Adrenal gland (tissue), 12 donors: ENCODE data around the gene PRDX2. TPM values are rescaled to one million over a fixed set of nuclear protein-coding genes. Genes with fewer than 3 reads are reported as not detected.
"Not testable (repeated sequence)": the region's sequence is repeated elsewhere in the genome, so short reads cannot be mapped to it uniquely, and the experiment has no call there.

Experiments
- DNase-seq, 7 donors: peaks; one replicate each; pipeline ENCODE4 v3.0.0-alpha.2; 2019 to 2020
- H3K27ac ChIP-seq, 5 donors: fragments of 200-600 bp; sonication (generic) in 4 of 5; 1 replicate in 3 of 5; 2 replicates in 2 of 5; pipeline versions ENCODE4 v1.5.1 to v1.8.0; 2016 to 2020; ENCODE audit warnings: mild to moderate bottlenecking in 1 of 5
- H3K27me3 ChIP-seq: fragments of 200-600 bp; 2 replicates; pipeline ENCODE4 v1.8.0; 2021
- H3K36me3 ChIP-seq, 2 donors: fragments of 200-600 bp; replicated peaks in 1 of 2; 1 replicate in 1 of 2; 2 replicates in 1 of 2; pipeline versions ENCODE4 v1.5.1 to v1.8.0; 2018 to 2022
- H3K4me1 ChIP-seq, 2 donors: fragments of 200-600 bp; replicated peaks in 1 of 2; 1 replicate in 1 of 2; 2 replicates in 1 of 2; pipeline versions ENCODE4 v1.5.1 to v1.8.0; 2018 to 2021
- H3K4me3 ChIP-seq, 4 donors: fragments of 200-600 bp; sonication (generic) in 3 of 4; one replicate each; pipeline ENCODE4 v1.5.1; 2016 to 2018
- H3K9me3 ChIP-seq, 3 donors: fragments of 200-600 bp; sonication (generic) in 1 of 3; replicated peaks in 1 of 3; 1 replicate in 2 of 3; 2 replicates in 1 of 3; pipeline versions ENCODE4 v1.5.1 to v1.8.0; 2016 to 2021
- POLR2A ChIP-seq, 2 donors: fragments of 450-650 bp; IDR thresholded peaks; one replicate each; pipeline ENCODE4 v1.6.1; 2017; ENCODE audit warnings: antibody characterized with exemption in 2 of 2, mild to moderate bottlenecking in 2 of 2, moderate library complexity in 1 of 2
- WGBS, 4 donors: extraction: QIAGEN DNeasy Blood & Tissue Kit in 2 of 4; methylation state at CpG; one replicate each; pipeline versions ENCODE4 v1.1.5 to v1.1.7; 2013 to 2017; 5-methylcytosine and 5-hydroxymethylcytosine counted together
- intact Hi-C, 2 donors: fragments of 100-400 bp; cut with DNase I; formaldehyde crosslinking; loops; one replicate each; pipeline versions ENCODE4 v1.14.1 to v1.15.0; 2022 to 2023
- polyA plus RNA-seq, 3 donors: library from polyadenylated mRNA; stranded (reverse); fragments of 200-250 nt in 2 of 3; fragments of 350-450 nt in 1 of 3; fragmentation: Illumina TruSeq in 1 of 3; extraction: RNeasy Lipid Tissue Mini Kit (QIAGEN cat#74804) in 1 of 3; gene quantifications; one replicate each; pipeline ENCODE4 v1.2.3, GENCODE V29; 2013 to 2014
- total RNA-seq, 9 donors: library from RNA; depleted of rRNA in 4 of 9; stranded (reverse); fragments of >200 nt in 4 of 9; fragments of 120-200 nt in 1 of 9; fragmentation: NEBNext Ultra II Directional in 1 of 9; extraction: Animal tissue kit (Norgen Biotek cat#: 25700) in 1 of 9; gene quantifications; one replicate each; pipeline versions ENCODE4 v1.1.0 to v1.2.4, GENCODE V29; 2013 to 2023
- TF ChIP-seq, protein P1 (sequence below), 6 experiments: fragments of 450-650 bp in 4 of 6; fragments of 200-600 bp in 2 of 6; sonication (generic) in 1 of 6; IDR thresholded peaks; 1 replicate in 5 of 6; 2 replicates in 1 of 6; pipeline versions ENCODE4 v1.5.1 to v1.8.0; 2016 to 2021; ENCODE audit warnings: antibody characterized with exemption in 6 of 6, mild to moderate bottlenecking in 2 of 6, moderate library complexity in 1 of 6
- donor health status: healthy with polysubstance abuse.
- donor health status: Bipolar disorder and iron deficiency.
- donor health status: DM: yes; HTN: yes; CAD: no.
- donor health status: DM: no; HTN: no; CAD: no.
- donor health status: DM: no; HTN: no; CAD: no.
- donor health status: DM: yes; HTN: yes; CAD: no.

Gene PRDX2
- total and polyA plus RNA-seq, 12 donors, result 146 to 1,660 (median 835) TPM

DNA sequence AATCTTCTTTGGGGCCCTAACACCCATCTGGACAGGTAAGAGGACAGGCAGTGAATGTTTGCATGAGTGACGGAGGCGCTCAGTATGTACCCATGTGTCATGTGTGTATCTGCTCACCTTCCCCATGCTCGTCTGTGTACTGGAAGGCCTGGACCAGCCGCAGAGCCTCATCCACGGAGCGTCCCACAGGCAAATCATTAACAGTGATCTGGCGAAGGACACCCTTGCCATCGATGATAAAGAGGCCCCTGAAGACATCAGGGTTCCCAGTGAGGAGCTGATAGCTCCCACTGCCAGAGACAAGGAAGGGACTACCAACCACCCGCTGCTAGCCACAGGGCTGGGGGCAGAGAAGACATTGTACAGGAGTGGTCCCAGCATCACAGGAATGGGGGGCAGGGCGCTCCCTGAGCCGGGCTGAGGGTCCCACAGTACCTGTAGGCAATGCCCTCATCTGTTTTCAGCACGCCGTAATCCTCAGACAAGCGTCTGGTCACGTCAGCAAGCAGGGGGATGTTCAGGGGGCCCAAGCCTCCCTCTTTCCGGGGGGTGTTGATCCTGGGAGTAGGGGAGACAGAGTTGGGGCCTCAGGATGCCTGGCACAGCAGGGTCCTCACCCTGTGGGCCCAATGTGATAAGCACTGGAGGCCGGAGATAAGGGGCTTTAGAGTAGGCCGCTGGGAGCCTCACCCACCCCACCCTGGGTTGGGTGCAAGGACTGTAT, 1.7 kb downstream of the PRDX2 start:
- Histone ChIP-seq H3K4me3 (no peak overlapping the region), H3K36me3 (peaks cover 0 to 30% of the 10 kb centered on the region in 2 donors), H3K4me1 (peaks cover 8 to 31% of the 10 kb centered on the region in 2 donors), H3K27me3 (no peaks in the 10 kb centered on the region), H3K27ac (peak overlapping the region in 2 of 5 donors; percentile 88), H3K9me3 (no peaks in the 10 kb centered on the region)
- TF ChIP-seq, protein P1, sequence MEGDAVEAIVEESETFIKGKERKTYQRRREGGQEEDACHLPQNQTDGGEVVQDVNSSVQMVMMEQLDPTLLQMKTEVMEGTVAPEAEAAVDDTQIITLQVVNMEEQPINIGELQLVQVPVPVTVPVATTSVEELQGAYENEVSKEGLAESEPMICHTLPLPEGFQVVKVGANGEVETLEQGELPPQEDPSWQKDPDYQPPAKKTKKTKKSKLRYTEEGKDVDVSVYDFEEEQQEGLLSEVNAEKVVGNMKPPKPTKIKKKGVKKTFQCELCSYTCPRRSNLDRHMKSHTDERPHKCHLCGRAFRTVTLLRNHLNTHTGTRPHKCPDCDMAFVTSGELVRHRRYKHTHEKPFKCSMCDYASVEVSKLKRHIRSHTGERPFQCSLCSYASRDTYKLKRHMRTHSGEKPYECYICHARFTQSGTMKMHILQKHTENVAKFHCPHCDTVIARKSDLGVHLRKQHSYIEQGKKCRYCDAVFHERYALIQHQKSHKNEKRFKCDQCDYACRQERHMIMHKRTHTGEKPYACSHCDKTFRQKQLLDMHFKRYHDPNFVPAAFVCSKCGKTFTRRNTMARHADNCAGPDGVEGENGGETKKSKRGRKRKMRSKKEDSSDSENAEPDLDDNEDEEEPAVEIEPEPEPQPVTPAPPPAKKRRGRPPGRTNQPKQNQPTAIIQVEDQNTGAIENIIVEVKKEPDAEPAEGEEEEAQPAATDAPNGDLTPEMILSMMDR (IDR thresholded peaks at IDR 0.05), result no peak
- 78 to 86% (median 81%) methylated on average over 8 to 18 of the region's 18 CpGs for WGBS, 4 donors
- intact Hi-C loops, result loop anchor here (5.0 kb wide), 3 partner anchors 33 to 42 kb away; no protein-coding TSS in a partner anchor
- peak in 2 of 7 donors; percentile 34 to 54 for DNase-seq

DNA sequence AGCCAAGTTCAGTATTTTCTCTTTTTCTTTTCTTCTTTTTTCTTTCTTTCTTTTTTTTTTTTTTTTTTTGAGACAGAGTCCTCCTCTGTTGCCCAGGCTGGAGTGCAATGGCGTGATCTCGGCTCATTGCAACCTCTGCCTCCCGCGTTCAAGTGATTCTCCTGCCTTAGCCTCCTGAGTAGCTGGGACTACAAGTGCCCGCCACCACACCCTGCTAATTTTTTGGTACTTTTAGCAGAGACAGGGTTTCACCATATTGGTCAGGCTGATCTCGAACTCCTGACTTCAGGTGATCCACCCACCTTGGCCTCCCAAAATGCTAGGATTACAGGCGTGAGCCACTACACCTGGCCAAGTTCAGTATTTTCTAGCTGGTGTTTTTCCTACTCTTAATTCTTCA, 4.0 kb downstream of the PRDX2 start:
- peaks cover 8 to 38% of the 10 kb centered on the region in 2 donors for H3K4me1 ChIP-seq
- peak in 1 of 7 donors; percentile 25 for DNase-seq
- H3K4me3 ChIP-seq, H3K27ac ChIP-seq, H3K9me3 ChIP-seq, H3K27me3 ChIP-seq: not testable (repeated sequence)
- intact Hi-C loops, result loop anchor here (2.0 to 5.0 kb wide), 2 partner anchors 21 to 35 kb away; no protein-coding TSS in a partner anchor
- peaks cover 0 to 30% of the 10 kb centered on the region in 2 donors for H3K36me3 ChIP-seq
- 95 to 96% (median 95%) methylated on average over 7 of the region's 7 CpGs for WGBS, 4 donors
- peak in 1 of 2 donors; percentile 3 for TF ChIP-seq POLR2A (IDR thresholded peaks at IDR 0.05)

DNA sequence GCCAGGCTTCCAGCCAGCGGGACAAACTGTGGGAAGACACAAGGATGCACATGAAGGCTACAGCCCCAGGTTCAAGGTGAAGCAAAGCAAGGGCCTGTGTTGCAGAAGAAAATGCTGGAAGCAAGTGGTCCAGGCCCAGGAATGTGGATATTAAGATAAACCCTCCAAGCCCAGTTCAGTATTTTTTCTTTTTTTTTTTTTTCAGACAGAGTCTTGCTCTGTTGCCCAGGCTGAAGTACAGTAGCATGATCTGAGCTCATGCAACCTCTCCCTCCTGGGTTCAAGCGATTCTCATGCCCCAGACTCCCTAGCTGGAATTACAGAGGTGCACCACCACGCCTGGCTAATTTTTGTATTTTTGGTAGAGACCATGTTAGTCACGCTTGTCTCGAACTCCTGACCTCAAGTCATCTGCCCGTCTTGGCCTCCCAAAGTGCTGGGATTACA, 4.4 kb downstream of the PRDX2 start:
- intact Hi-C loops, result loop anchor here (2.0 to 5.0 kb wide), 2 partner anchors 20 to 35 kb away; no protein-coding TSS in a partner anchor
- H3K27me3 ChIP-seq, result no peaks in the 10 kb centered on the region
- peaks cover 5 to 33% of the 10 kb centered on the region in 2 donors for H3K4me1 ChIP-seq
- WGBS, 4 donors, result 79 to 85% (median 83%) methylated on average over 6 of the region's 6 CpGs
- no peaks in the 10 kb centered on the region for H3K9me3 ChIP-seq
- H3K27ac ChIP-seq, result peak overlapping the region in 2 of 5 donors; percentile 9 to 75
- DNase-seq, result peak in 2 of 7 donors; percentile 31 to 54
- no peak overlapping the region for H3K4me3 ChIP-seq
- peaks cover 0 to 30% of the 10 kb centered on the region in 2 donors for H3K36me3 ChIP-seq
- TF ChIP-seq POLR2A (IDR thresholded peaks at IDR 0.05), result no peak
- TF ChIP-seq, protein P1 (IDR thresholded peaks at IDR 0.05), result no peak

DNA sequence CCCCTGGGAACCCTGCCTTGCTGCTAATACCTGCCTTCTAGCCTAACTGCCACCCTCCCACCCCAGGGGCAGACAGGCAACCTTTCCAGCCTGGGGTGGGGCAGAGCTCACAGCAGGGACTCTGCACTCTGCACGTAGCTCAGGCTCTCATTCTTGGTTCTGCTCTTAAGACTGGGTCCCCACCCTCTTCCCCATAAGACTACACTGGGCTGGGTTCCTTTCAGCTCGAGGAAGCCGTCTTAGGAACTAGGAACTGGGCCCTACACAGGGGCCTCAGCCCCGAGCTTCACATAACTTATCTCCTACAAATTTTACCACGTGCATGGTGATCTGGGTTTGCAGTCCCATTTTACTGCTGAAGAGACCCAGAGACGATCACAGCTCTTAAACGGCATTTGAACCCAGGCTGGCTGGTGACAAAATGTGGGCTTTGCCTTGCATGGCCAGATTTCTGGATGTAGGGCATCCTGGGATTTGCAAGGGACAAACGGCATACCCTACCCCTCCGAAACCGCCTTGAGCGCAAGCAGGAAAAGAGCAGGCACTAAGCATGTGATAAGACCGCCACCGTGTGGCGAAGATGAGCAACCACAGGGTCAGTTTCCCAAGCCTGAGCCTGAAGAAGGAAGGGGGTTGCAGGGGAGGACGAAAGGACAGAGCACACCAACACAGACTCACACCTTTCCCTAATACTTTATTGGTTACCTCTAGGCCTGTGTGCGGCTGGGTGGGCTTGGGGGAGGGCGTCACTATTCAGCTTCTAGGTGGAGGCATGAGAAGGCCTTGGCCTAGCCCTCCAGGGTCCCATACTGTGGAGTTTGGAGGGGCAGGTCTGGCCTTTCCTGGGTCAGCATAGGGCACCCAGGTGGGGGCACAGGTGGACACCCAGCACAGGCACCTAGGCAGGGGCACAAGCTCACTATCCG, 5.2 kb downstream of the PRDX2 start:
- peak; percentile 77 to 91 (median 84) for DNase-seq
- Histone ChIP-seq H3K4me3 (no peak overlapping the region), H3K9me3 (no peaks in the 10 kb centered on the region)

More for the DNA sequence above, 5.2 kb downstream of the PRDX2 start:
- 6 to 7% (median 6%) methylated on average over 16 to 18 of the region's 18 CpGs for WGBS, 4 donors
- Histone ChIP-seq H3K27me3 (no peaks in the 10 kb centered on the region), H3K27ac (peak overlapping the region in 4 of 5 donors; percentile 9 to 75 (median 47)), H3K4me1 (peaks cover 5 to 30% of the 10 kb centered on the region in 2 donors), H3K36me3 (peaks cover 0 to 30% of the 10 kb centered on the region in 2 donors)
- intact Hi-C loops, result loop anchor here (2.0 to 5.0 kb wide), 2 partner anchors 20 to 34 kb away; no protein-coding TSS in a partner anchor
- TF ChIP-seq POLR2A (IDR thresholded peaks at IDR 0.05), result peak; percentile 25 to 32
- TF ChIP-seq, protein P1 (IDR thresholded peaks at IDR 0.05), result peak; percentile 85 to 99 (median 96)
